Transverse colon (tissue), 4 donors: ENCODE data around the gene TADA1. TPM values are rescaled to one million over a fixed set of nuclear protein-coding genes. Genes with fewer than 3 reads are reported as not detected.
A peak's percentile ranks its signal among the peaks of the same experiment; 100 is the strongest.

Experiments used
- DNase-seq: peaks from one replicate; pipeline ENCODE4 v3.0.0-alpha.2; 2019
- H3K27ac ChIP-seq, 4 donors: fragments of 200-600 bp; sonication (generic); 2 replicates each; pipeline ENCODE4 v1.5.1; 2016 to 2018; ENCODE audit warnings: inconsistent platforms in 4 of 4
- H3K27me3 ChIP-seq: fragments of 200-600 bp; sonication (generic); 2 replicates; pipeline ENCODE4 v1.5.1; 2017; ENCODE audit warnings: inconsistent platforms
- H3K36me3 ChIP-seq, 4 donors: fragments of 200-600 bp; sonication (generic); 2 replicates each; pipeline ENCODE4 v1.5.1; 2017 to 2019; ENCODE audit warnings: inconsistent platforms in 4 of 4
- H3K4me1 ChIP-seq, 4 donors: fragments of 200-600 bp; sonication (generic); 2 replicates each; pipeline ENCODE4 v1.5.1; 2017 to 2020; ENCODE audit warnings: inconsistent platforms in 4 of 4
- H3K4me3 ChIP-seq, 4 donors: fragments of 200-600 bp; sonication (generic); 1 replicate in 1 of 4; 2 replicates in 3 of 4; pipeline versions ENCODE4 v1.5.1 to v1.6.1; 2017 to 2019; ENCODE audit warnings: inconsistent platforms in 4 of 4
- H3K9me3 ChIP-seq, 2 donors: fragments of 200-600 bp; sonication (generic); 2 replicates each; pipeline ENCODE4 v1.5.1; 2017 to 2019; ENCODE audit warnings: inconsistent platforms in 2 of 2
- CTCF ChIP-seq, 5 experiments: fragments of 200-600 bp in 3 of 5; fragments of 450-650 bp in 2 of 5; sonication (generic) in 3 of 5; IDR thresholded peaks; 1 replicate in 2 of 5; 2 replicates in 3 of 5; pipeline ENCODE4 v1.5.1; 2016 to 2017; ENCODE audit warnings: antibody characterized with exemption in 5 of 5, inconsistent platforms in 3 of 5, mild to moderate bottlenecking in 2 of 5, moderate library complexity in 1 of 5
- EP300 ChIP-seq: sonication (generic); formaldehyde crosslinking; IDR thresholded peaks from one replicate; pipeline ENCODE4 v1.6.1; 2017; ENCODE audit warnings: antibody characterized with exemption, low read depth
- POLR2A ChIP-seq: fragments of 450-650 bp; IDR thresholded peaks from one replicate; pipeline ENCODE4 v1.6.1; 2016; ENCODE audit warnings: antibody characterized with exemption, mild to moderate bottlenecking, moderate library complexity
- POLR2AphosphoS5 ChIP-seq, 3 donors: sonication (generic); formaldehyde crosslinking; IDR thresholded peaks; one replicate each; pipeline ENCODE4 v1.6.1; 2016; ENCODE audit warnings: antibody characterized with exemption in 3 of 3
- WGBS, 2 donors: methylation state at CpG; one replicate each; pipeline ENCODE4 v1.1.5; 2018; ENCODE audit warnings: low coverage in 1 of 2; 5-methylcytosine and 5-hydroxymethylcytosine counted together
- in situ Hi-C, 4 donors: fragments of 200-750 bp; cut with MboI; loops; one replicate each; pipeline versions ENCODE4 v1.15.0 to v1.15.1; 2017; ENCODE audit warnings: low sequenced_read_pairs in 3 of 4, low pct_ligation_motif_present in 1 of 4, low pct_unique_long_range_greater_than_20kb in 1 of 4
- intact Hi-C: fragments of 100-400 bp; cut with DNase I; formaldehyde crosslinking; loops from one replicate; pipeline ENCODE4 v1.15.1; 2023; ENCODE audit warnings: low total_unique reads
- total RNA-seq, 4 donors: library from RNA; depleted of rRNA; stranded (reverse); fragments of >200 nt; gene quantifications; one replicate each; pipeline ENCODE4 v1.1.0, GENCODE V29; 2016

Gene TADA1
- total RNA-seq, 4 donors from 2014 or later = 1.5 to 21.7 (median 12.0) TPM

GRCh38 chr1:166827426-166827825, 48.6 kb downstream of the TADA1 start:
- TF ChIP-seq POLR2AphosphoS5 (IDR thresholded peaks at IDR 0.05) (no peak), EP300 (no peak), CTCF (IDR thresholded peaks at IDR 0.05) (no peak), POLR2A (no peak)
- H3K9me3 ChIP-seq = peaks cover 0 to 10% of the 10 kb centered on the region in 2 donors
- intact Hi-C loops = no loop called here
- in situ Hi-C loops = no loop called here
- H3K27ac ChIP-seq = no peak overlapping the region
- H3K27me3 ChIP-seq = no peaks in the 10 kb centered on the region
- H3K36me3 ChIP-seq = no peaks in the 10 kb centered on the region
- no peaks in the 10 kb centered on the region for H3K4me1 ChIP-seq
- DNase-seq = no peak
- no peak overlapping the region for H3K4me3 ChIP-seq

GRCh38 chr1:166822385-166822784, 53.7 kb downstream of the TADA1 start:
- Histone ChIP-seq H3K27ac (no peak overlapping the region), H3K9me3 (no peaks in the 10 kb centered on the region), H3K36me3 (no peaks in the 10 kb centered on the region), H3K4me1 (no peaks in the 10 kb centered on the region), H3K27me3 (no peaks in the 10 kb centered on the region), H3K4me3 (no peak overlapping the region)
- WGBS, 2 donors = 68 to 70% methylated on average over 6 to 7 of the region's 7 CpGs
- in situ Hi-C loops = no loop called here
- intact Hi-C loops = no loop called here
- peak in 2 of 5 experiments; percentile 6 to 7 for TF ChIP-seq CTCF (IDR thresholded peaks at IDR 0.05)
- no peak for TF ChIP-seq POLR2A
- no peak for DNase-seq

GRCh38 chr1:166819974-166820373, 56.1 kb downstream of the TADA1 start:
- DNase-seq = no peak
- WGBS, 2 donors = 84% methylated on average over 2 of the region's 2 CpGs; no CpG with 5 or more reads in 1 of the 2 donors
- TF ChIP-seq POLR2AphosphoS5 (IDR thresholded peaks at IDR 0.05) = no peak
- TF ChIP-seq EP300 = no peak
- TF ChIP-seq POLR2A = no peak
- no peak for TF ChIP-seq CTCF (IDR thresholded peaks at IDR 0.05)

DNA sequence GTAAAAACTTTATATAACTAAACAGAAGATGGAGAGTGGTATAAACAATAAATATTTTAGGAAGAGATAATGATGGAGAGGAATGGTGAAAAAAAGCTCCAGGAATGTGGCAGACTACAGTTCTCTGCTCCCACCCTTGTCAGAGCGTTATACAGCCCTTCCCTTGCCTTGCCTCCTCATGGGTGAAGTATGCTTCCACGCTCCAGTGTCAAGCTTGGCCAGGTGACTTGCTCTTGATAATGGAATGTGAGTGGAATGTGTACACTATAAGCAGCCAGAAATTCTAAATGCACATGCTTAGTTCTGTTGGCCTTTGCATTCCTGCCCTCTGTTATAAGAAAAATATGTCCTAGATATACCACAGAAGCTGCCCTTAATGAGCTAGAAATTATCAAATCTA, 61.5 kb downstream of the TADA1 start:
- Histone ChIP-seq H3K36me3 (no peaks in the 10 kb centered on the region), H3K4me1 (peaks cover 0 to 6% (median 0%) of the 10 kb centered on the region in 4 donors), H3K9me3 (no peaks in the 10 kb centered on the region), H3K4me3 (no peak overlapping the region), H3K27ac (no peak overlapping the region), H3K27me3 (no peaks in the 10 kb centered on the region)
- intact Hi-C loops (no loop called here), in situ Hi-C loops (no loop called here)
- no peak for DNase-seq
- TF ChIP-seq POLR2AphosphoS5 (IDR thresholded peaks at IDR 0.05) (no peak), POLR2A (no peak), CTCF (IDR thresholded peaks at IDR 0.05) (no peak), EP300 (no peak)
- 57 to 63% methylated on average over 2 of the region's 2 CpGs for WGBS, 2 donors

More at GRCh38 chr1:166819974-166820373, 56.1 kb downstream of the TADA1 start:
- Histone ChIP-seq H3K36me3 (no peaks in the 10 kb centered on the region), H3K4me1 (no peaks in the 10 kb centered on the region), H3K27me3 (no peaks in the 10 kb centered on the region), H3K9me3 (no peaks in the 10 kb centered on the region), H3K4me3 (no peak overlapping the region), H3K27ac (no peak overlapping the region)
- in situ Hi-C loops = no loop called here
- intact Hi-C loops = no loop called here
